Body of pancreas (tissue), 4 donors: ENCODE data around the gene TFDP2.
"Not testable (repeated sequence)": the region's sequence is repeated elsewhere in the genome, so short reads cannot be mapped to it uniquely, and the experiment has no call there.

Experiments
- POLR2A ChIP-seq, 3 donors: fragments of 450-650 bp; IDR thresholded peaks; one replicate each; pipeline ENCODE4 v1.6.1; 2016; ENCODE audit warnings: antibody characterized with exemption in 3 of 3, mild to moderate bottlenecking in 2 of 3
- TF ChIP-seq, protein P1 (sequence below), 7 experiments: fragments of 450-650 bp in 4 of 7; fragments of 200-600 bp in 3 of 7; sonication (generic) in 3 of 7; IDR thresholded peaks; one replicate each; pipeline ENCODE4 v1.5.1; 2016 to 2019; ENCODE audit warnings: antibody characterized with exemption in 7 of 7

DNA sequence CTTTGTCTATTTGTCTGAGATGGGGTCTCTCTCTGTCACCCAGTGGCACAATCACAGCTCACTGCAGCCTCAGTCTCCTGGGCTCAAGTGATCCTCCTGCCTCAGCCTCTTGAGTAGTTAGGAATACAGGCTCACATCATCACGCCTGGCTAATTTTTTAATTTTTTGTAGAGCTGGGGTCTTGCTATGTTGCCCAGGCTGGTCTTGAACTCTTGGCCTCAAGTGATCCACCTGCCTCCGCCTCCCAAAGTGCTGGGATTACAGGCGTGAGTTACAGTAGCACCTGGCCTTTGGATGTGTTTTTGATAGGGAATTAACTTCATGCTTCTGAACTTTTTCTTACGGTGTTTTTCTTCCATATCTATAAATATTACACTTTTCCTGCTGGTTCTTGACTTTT is 239.4 kb downstream of the TFDP2 start:
- TF ChIP-seq, protein P1, sequence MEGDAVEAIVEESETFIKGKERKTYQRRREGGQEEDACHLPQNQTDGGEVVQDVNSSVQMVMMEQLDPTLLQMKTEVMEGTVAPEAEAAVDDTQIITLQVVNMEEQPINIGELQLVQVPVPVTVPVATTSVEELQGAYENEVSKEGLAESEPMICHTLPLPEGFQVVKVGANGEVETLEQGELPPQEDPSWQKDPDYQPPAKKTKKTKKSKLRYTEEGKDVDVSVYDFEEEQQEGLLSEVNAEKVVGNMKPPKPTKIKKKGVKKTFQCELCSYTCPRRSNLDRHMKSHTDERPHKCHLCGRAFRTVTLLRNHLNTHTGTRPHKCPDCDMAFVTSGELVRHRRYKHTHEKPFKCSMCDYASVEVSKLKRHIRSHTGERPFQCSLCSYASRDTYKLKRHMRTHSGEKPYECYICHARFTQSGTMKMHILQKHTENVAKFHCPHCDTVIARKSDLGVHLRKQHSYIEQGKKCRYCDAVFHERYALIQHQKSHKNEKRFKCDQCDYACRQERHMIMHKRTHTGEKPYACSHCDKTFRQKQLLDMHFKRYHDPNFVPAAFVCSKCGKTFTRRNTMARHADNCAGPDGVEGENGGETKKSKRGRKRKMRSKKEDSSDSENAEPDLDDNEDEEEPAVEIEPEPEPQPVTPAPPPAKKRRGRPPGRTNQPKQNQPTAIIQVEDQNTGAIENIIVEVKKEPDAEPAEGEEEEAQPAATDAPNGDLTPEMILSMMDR (IDR thresholded peaks at IDR 0.05) = not testable (repeated sequence)
- TF ChIP-seq POLR2A (IDR thresholded peaks at IDR 0.05) = not testable (repeated sequence)
